ENCODE results near the gene AGXT.

GRCh38 chr2:240820607-240821428, 47.8 kb upstream of the AGXT start:
- TF ChIP-seq CTCF (IDR thresholded peaks at IDR 0.05) = no peak
- no peak for TF ChIP-seq POLR2AphosphoS5 (IDR thresholded peaks at IDR 0.05)
